HG03520 (cell line): ENCODE measurements around the gene STEAP1B.
"Not testable (repeated sequence)": the region's sequence is repeated elsewhere in the genome, so short reads cannot be mapped to it uniquely, and the experiment has no call there.

Experiments
- ATAC-seq: cut with Tn5 transposase; IDR thresholded peaks from one replicate; pipeline ENCODE4 v1.9.1; 2021; ENCODE audit warnings: mild to moderate bottlenecking, moderate library complexity; ENCODE audit not compliant: unreplicated experiment

STEAP1B gene

DNA sequence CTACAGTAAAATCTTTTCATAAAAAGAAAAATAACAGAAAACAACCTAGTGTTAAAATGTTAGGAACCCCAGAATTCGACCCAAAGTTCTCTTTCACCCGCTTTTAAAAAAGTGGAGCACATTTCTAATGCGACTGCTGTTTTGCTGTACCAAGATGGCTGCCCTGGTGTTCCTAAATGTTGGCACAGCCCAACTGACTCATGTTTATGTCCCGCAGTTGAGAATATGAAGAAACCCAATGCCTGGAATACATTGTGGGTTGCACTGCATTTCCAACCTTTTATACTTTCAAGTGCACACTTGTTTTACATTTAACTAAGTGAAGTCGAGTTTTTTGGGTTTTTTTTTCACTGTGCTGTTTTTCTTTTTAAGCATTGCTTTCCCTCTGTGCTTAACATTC lies 944 bp downstream of the STEAP1B start:
- ATAC-seq, result no peak

GRCh38 chr7:22496912-22497311 lies 3.1 kb downstream of the STEAP1B start:
- not testable (repeated sequence) for ATAC-seq

DNA sequence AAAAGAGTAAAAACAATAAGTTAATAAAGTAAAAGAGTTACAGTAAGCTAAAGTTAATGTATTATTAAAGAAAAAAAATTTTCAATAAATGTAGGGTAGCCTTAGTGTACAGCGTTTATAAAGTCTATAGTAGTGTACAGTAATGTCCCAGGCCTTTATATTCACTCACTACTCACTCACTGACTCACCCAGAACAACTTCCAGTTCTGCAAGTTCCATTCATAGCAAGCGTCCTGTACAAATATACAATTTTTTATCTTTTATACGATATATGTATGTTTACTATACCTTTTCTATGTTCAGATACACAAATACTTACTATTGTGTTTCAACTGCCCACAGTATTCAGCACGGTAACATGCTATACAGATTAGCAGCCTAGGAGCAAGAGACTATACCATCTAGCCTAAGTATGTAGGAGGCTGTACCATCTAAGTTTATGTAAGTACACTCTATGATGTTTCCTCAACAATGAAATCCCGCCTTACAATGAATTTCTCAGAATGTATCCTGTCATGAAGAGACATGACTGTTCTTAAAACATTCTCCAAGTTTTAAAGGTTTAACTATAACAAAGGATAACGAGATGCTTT lies 3.6 kb downstream of the STEAP1B start:
- ATAC-seq, result not testable (repeated sequence)

- ATAC-seq, result not testable (repeated sequence)
These were observed 6.6 kb downstream of the STEAP1B start for GRCh38 chr7:22493160-22493925.

- ATAC-seq, result peak; percentile 58
These were observed 11.1 kb downstream of the STEAP1B start for GRCh38 chr7:22488643-22489462.

DNA sequence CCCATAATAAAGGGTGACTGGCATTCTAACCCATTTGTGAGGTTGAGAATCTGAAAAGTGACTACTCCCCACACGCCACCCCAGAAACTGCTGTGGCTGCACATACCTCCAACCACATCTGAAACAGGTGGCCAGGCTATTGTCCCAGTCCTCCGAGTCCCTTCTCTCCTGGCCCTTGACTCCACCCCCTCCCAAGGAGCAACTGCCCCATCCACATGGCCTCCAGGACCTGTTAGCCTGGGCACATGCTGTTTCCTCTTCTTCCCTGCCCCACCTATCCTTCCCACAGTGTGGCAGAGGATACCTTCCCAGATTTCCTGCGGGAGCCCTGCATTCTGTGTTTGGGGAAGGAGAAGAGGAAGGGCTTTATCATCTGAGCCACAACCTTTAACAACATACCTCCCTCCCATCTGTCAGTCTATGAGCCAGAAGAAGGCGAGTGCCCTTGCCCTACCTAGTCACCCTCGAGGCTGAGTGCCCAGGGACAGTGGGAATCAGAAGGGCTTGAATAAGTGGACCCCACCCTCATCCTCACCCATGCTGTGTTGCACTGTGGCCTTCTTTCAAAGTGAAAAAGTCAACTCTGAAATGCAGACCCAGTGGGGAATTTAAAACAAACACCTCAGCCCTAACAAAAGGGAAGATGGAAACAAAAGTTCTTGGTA lies 11.9 kb downstream of the STEAP1B start:
- ATAC-seq, result no peak

DNA sequence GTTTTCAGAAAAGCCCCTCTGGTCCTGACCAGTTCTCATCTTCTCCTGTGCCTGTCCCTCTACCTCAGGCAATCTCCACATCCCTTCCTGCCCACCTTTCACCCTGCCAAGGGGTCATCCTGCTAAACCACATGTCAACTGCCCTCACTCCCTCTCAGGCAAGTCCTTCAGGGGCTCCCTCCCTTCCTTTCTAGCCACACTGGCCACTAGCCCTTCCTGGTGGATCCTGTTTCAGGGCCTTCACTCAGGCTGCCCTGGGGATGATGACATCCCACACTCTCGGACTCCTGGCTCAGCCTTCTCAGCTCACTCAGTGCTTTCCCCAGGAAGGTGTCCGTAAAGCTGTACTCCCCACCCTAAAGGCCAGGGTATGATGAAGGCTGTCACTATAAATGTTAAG lies 13.4 kb downstream of the STEAP1B start:
- ATAC-seq, result no peak

GRCh38 chr7:22485189-22485588 lies 14.8 kb downstream of the STEAP1B start:
- no peak for ATAC-seq

GRCh38 chr7:22482503-22482902 lies 17.5 kb downstream of the STEAP1B start:
- ATAC-seq, result no peak

GRCh38 chr7:22481726-22482125 lies 18.3 kb downstream of the STEAP1B start:
- ATAC-seq, result no peak

DNA sequence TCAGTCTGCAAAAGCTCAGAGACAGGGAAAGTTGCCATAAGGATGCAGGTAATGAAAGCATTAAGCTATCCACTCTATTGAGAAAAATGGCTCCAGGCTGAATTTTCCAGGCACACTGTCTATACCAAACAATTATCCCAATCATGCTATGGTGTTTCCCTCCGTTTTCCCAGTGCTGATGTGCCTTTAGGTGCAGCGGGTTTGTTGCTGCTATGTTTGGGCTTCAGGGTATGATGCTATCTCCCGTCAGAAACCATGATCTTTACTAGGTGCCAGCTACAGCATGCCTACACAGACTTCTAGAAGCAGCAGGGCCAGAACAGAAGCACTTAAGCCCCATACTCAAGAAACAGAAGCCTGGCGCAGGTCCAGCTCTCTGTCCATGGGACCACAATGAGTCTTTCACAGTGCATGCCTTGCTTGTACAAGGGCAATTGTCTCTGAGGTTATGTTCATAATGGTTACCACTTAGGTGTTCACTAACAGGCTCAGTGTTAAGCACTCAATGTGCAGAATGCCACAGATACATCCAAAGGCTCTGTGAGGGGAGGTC lies 19.4 kb downstream of the STEAP1B start:
- no peak for ATAC-seq

GRCh38 chr7:22477876-22478450 lies 22.0 kb downstream of the STEAP1B start:
- ATAC-seq, result no peak

GRCh38 chr7:22477262-22477661 lies 22.7 kb downstream of the STEAP1B start:
- no peak for ATAC-seq

GRCh38 chr7:22476824-22477223 lies 23.2 kb downstream of the STEAP1B start:
- ATAC-seq, result no peak

GRCh38 chr7:22474645-22475044 lies 25.3 kb downstream of the STEAP1B start:
- no peak for ATAC-seq

GRCh38 chr7:22470981-22471380 lies 29.0 kb downstream of the STEAP1B start:
- no peak for ATAC-seq

DNA sequence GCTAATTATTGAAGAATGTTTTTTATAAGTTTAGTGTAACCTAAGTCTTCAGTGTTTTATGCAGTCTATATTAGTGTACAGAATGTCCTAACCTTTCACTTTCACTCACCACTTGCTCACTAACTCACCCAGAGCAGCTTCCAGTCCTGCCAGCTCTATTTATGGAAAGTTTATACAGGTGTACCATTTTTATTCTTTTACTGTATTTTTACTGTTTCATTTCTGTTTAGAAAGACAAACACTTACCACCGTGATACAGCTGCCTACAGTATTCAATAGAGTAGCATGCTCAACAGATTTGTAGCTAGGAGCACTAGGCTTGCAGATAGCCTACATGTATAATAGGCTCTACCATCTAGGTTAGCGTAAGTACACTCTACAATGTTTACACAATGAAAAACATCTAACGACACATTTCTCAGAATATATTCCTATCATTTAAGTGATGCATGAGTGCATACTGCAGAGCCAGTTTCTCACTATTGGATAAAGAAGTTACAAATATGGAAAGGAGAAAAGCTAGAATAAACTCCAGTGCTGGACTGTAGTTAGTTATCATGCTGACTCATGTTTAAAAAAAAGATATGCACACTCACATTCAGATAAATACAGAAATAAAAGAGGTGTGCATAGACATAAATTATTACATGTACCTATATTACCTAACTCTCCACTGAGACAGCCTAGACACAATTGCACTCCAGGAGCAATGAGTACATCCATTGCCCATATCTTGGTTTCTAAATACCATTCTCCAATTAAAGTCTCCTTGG lies 30.4 kb downstream of the STEAP1B start:
- ATAC-seq, result no peak

DNA sequence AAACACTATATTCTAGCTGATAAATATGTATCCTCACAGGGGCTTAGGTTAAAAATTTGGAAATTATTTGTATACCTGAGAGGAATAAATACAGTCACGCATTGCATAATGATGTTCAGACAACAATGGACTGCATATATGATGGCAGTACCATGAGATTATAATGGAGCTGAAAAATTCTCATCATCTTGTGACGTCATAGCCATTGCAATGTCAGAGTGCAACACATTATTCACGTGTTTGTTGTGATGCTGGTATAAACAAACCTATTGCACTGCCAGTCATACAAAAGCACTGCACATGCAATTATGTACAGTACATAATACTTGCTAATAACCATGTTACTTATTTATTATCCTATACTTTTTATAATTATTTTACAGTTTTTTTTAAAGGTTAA lies 31.4 kb downstream of the STEAP1B start:
- ATAC-seq, result no peak

GRCh38 chr7:22464299-22464698 lies 35.7 kb downstream of the STEAP1B start:
- ATAC-seq, result no peak
